GM21576 (cell line): Measurements from ENCODE around the gene SARNP.
"Not testable (repeated sequence)": the region's sequence is repeated elsewhere in the genome, so short reads cannot be mapped to it uniquely, and the experiment has no call there.

Source experiments
- ATAC-seq: cut with Tn5 transposase; IDR thresholded peaks from one replicate; pipeline ENCODE4 v1.9.1; 2021; ENCODE audit warnings: mild to moderate bottlenecking, moderate library complexity; ENCODE audit not compliant: unreplicated experiment

The SARNP gene

GRCh38 chr12:55817345-55818139 is at the start of gene SARNP, which contains the start of gene ORMDL2:
Gene SARNP, minus strand, starts transcription at chr12:55817724. Its CDS starts 23 bp downstream, at chr12:55817701.
Gene ORMDL2, plus strand, starts transcription at chr12:55818041. Its CDS starts 959 bp downstream, at chr12:55819000.
- ATAC-seq, result peak; percentile 97

- ATAC-seq, result not testable (repeated sequence)
These were observed 49.0 kb upstream of the SARNP start for GRCh38 chr12:55866454-55867004.

DNA sequence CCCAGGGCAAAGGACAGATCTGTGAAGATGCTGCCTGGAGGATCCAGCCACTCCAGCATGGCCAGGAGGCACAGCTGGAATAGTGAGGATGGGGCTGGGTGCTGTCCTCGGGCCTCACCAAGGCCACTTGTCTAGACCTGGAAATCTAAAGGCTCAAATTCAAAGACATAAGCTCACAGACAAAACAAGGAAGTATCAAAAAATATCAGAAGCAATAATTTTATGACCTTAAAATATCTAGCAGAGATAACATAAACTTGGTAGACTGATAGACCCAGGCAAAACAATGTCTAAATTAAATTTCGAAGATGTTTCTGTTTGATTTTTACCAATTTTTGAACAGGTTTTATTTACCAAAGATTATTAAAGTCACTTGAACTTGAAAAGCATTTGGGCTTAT is 47.8 kb upstream of the SARNP start:
- ATAC-seq, result no peak

DNA sequence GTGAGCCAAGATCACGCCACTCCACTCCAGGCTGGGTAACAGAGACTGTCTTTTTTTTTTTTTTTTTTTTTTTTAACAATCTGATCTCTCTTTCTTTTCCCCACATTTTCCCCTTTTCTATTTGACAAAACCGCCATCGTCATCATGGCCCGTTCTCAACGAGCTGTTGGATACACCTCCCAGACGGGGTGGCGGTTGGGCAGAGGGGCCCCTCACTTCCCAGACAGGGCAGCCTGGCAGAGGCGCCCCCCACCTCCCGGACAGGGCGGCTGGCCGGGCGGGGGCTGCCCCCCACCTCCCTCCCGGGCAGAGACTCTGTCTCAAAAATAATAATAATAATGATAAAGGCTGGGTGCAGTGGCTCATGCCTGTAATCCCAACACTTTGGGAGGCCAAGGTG is 45.4 kb upstream of the SARNP start:
- ATAC-seq, result not testable (repeated sequence)

GRCh38 chr12:55862286-55862685 is 44.8 kb upstream of the SARNP start:
- no peak for ATAC-seq

- ATAC-seq, result no peak
These were observed 44.3 kb upstream of the SARNP start for GRCh38 chr12:55861871-55862270.

- no peak for ATAC-seq
These were observed 43.9 kb upstream of the SARNP start for GRCh38 chr12:55861396-55861795.

GRCh38 chr12:55852740-55853139 is 35.2 kb upstream of the SARNP start:
- ATAC-seq, result no peak

DNA sequence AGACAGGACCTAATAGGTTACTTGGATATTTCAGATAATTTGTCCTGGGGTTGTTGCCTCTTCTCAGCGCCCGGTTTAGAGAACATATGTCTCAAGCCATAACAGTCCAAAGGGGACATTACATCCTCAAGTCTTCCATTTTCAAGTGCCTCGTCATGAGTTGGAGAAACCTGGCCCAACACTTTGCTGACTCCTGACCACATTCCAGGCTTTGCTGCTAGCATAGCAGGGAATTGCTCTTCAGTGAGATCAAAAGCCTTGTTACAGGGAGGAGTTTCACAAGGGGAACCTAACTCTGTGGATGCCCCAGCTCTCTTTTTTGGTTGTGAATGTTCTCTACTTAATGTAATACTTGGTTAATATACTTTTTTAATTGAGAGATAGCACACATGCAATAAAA is 33.4 kb upstream of the SARNP start:
- no peak for ATAC-seq

DNA sequence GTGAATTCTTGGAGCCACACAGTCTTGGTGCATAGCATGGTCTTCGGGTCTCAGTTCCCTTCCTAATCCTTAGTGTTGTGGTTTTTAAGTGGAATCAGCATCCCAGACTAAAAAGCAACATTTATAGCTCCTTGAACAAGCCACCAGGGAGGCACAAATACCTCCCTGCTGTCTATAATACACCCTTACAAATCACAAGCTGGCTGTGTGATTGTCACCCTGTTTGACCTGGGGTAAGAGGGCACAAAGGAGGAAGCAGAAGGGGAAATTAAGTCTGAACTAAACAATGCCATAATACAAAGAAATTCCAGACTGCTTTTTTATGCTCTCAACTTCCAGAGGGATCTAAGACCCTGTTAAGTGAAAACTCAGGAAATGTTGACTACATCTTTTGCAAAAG is 32.9 kb upstream of the SARNP start:
- ATAC-seq, result no peak

- ATAC-seq, result no peak
These were observed 32.3 kb upstream of the SARNP start for GRCh38 chr12:55849616-55850343.

DNA sequence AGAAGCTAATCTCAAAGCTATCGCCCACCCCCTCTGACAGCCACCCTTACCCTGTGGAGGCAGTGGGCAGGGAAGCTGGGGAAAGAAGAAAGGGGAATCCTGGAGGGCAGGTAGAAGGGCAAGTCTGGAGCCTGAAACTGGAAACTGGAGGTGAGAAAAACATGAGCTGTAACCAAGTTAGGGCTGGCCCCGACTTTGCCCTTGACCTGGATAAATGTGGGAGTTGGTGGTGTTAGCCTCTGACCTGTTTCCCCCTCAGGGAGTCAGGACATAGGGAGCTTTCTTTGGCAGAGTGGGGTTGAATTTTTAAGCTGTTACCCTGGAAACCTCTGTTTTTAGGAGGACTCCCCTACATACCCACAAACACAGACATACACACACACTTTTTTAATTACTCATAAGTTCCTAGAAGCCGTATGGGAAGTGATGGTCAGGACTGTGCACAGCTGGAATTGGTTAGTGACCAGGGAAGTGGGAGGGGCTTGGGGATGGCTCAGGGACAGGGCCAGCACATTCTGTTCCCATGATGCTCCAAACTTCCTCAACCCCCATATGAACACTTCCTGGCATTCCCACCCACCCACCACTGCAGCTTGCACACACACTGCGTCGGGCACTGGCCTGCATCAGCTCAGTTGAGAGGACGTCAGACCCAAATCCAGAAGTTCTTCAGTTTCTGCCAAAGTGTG is 30.2 kb upstream of the SARNP start:
- no peak for ATAC-seq

- ATAC-seq, result no peak
These were observed 29.5 kb upstream of the SARNP start for GRCh38 chr12:55847033-55847432.

GRCh38 chr12:55845785-55846496 is 28.4 kb upstream of the SARNP start:
- no peak for ATAC-seq

DNA sequence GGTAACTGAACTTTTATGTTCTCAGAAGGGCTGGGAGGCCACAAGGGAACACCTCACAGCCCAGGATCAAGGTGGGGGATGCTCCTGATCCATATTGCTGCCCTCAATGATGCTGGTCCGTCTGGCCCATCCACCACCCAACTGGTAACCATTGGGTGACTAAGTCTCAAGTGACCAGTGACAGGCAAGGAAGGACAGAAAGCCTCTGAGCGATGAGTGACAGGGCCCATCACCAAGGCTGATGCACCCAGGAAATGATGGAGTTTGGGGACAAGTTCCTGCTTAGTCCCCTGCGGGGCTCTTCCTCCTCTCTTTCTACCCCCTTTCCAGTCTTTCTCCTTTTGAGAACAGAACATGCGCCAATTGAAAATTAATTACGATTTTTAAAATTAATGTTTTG is 27.8 kb upstream of the SARNP start:
- ATAC-seq, result no peak

- no peak for ATAC-seq
These were observed 27.4 kb upstream of the SARNP start for GRCh38 chr12:55844961-55845360.

GRCh38 chr12:55843431-55843830 is 25.9 kb upstream of the SARNP start:
- ATAC-seq, result no peak

GRCh38 chr12:55842681-55843429 is 25.3 kb upstream of the SARNP start, which contains the start of gene MMP19:
Gene MMP19, minus strand, starts transcription at chr12:55842936. Its CDS starts 106 bp downstream, at chr12:55842830.
- no peak for ATAC-seq

GRCh38 chr12:55840581-55841351 is 23.2 kb upstream of the SARNP start:
- no peak for ATAC-seq
